WTC11 (cell line): ENCODE results near the gene EPSTI1. TPM values are rescaled to one million over a fixed set of nuclear protein-coding genes. Genes with fewer than 3 reads are reported as not detected.

Experiments
- ATAC-seq: fragments of 200-7000 bp; cut with Tn5 transposase; 2 replicates; pipeline ENCODE4 v1.10.0; 2021; ENCODE audit warnings: mild to moderate bottlenecking, moderate library complexity
- CTCF ChIA-PET: fragments of 300-600 bp; sonication (Branson Sonifier 250); formaldehyde crosslinking; loops from one replicate; lab custom pipeline; 2021; ENCODE audit warnings: antibody characterized with exemption; lab: Charles Lee
- POLR2A ChIA-PET: fragments of 350-600 bp; sonication (Branson Sonifier 250); formaldehyde crosslinking; loops from one replicate; lab custom pipeline; 2021; ENCODE audit warnings: antibody characterized with exemption; lab: Charles Lee
- DNase-seq: peaks from one replicate; pipeline ENCODE4 v3.0.0; 2021; ENCODE audit warnings: low spot score
- H3K27ac Mint-ChIP-seq: 2 replicates; pipeline ENCODE4 v1.8.0; 2021; ENCODE audit warnings: mixed read lengths
- H3K27me3 Mint-ChIP-seq: 2 replicates; pipeline ENCODE4 v1.8.0; 2021; ENCODE audit warnings: low read depth, mild to moderate bottlenecking, moderate library complexity, mixed read lengths
- H3K36me3 Mint-ChIP-seq: 2 replicates; pipeline ENCODE4 v1.8.0; 2021; ENCODE audit warnings: mixed read lengths
- H3K4me1 Mint-ChIP-seq: 2 replicates; pipeline ENCODE4 v1.8.0; 2022; ENCODE audit warnings: mixed read lengths
- H3K4me3 Mint-ChIP-seq: 2 replicates; pipeline ENCODE4 v1.8.0; 2021; ENCODE audit warnings: mild to moderate bottlenecking, moderate library complexity, mixed read lengths
- H3K9me3 Mint-ChIP-seq: 2 replicates; pipeline ENCODE4 v1.8.0; 2021; ENCODE audit warnings: mixed read lengths
- EMX1 ChIP-seq: fragments of 250-450 bp; sonication (Bioruptor Pico); IDR thresholded peaks from 2 replicates; pipeline ENCODE4 v1.8.0; 2021; ENCODE audit warnings: mild to moderate bottlenecking
- ESRRA ChIP-seq: sonication (generic); formaldehyde crosslinking; IDR thresholded peaks from 2 replicates; pipeline ENCODE4 v1.8.1; 2022; ENCODE audit warnings: mild to moderate bottlenecking, missing genetic modification reagents, borderline replicate concordance
- FOXP1 ChIP-seq: sonication (generic); formaldehyde crosslinking; IDR thresholded peaks from 2 replicates; pipeline ENCODE4 v1.8.0; 2022; ENCODE audit warnings: missing genetic modification reagents, mild to moderate bottlenecking, moderate library complexity, borderline replicate concordance
- GTF2I ChIP-seq: fragments of 250-450 bp; sonication (Bioruptor Pico); conservative IDR thresholded peaks from 2 replicates; pipeline ENCODE4 v1.4.0; 2021; ENCODE audit warnings: mild to moderate bottlenecking
- HMGA2 ChIP-seq: fragments of 250-450 bp; sonication (Bioruptor Pico); IDR thresholded peaks from 2 replicates; pipeline ENCODE4 v1.4.0; 2021; ENCODE audit warnings: mild to moderate bottlenecking, moderate library complexity
- IRF1 ChIP-seq: sonication (generic); formaldehyde crosslinking; IDR thresholded peaks from 2 replicates; pipeline ENCODE4 v1.8.0; 2023; ENCODE audit warnings: missing genetic modification reagents
- NFE2L1 ChIP-seq: sonication (generic); formaldehyde crosslinking; IDR thresholded peaks from 2 replicates; pipeline ENCODE4 v1.8.1; 2023; ENCODE audit warnings: missing genetic modification reagents
- NR1H2 ChIP-seq: sonication (generic); formaldehyde crosslinking; IDR thresholded peaks from 2 replicates; pipeline ENCODE4 v1.9.0; 2021; ENCODE audit warnings: mild to moderate bottlenecking, moderate library complexity, missing genetic modification reagents
- NR3C1 ChIP-seq: sonication (generic); formaldehyde crosslinking; conservative IDR thresholded peaks from 2 replicates; pipeline ENCODE4 v1.8.1; 2023; ENCODE audit warnings: low read depth, mild to moderate bottlenecking, missing genetic modification reagents
- OVOL2 ChIP-seq: fragments of 250-450 bp; sonication (Bioruptor Pico); IDR thresholded peaks from 2 replicates; pipeline ENCODE4 v1.9.0; 2021; ENCODE audit warnings: mild to moderate bottlenecking, borderline replicate concordance
- TEAD1 ChIP-seq: sonication (generic); formaldehyde crosslinking; IDR thresholded peaks from 2 replicates; pipeline ENCODE4 v1.8.0; 2022; ENCODE audit warnings: mild to moderate bottlenecking, missing genetic modification reagents
- ZBTB43 ChIP-seq: sonication (generic); formaldehyde crosslinking; IDR thresholded peaks from 2 replicates; pipeline ENCODE4 v1.8.1; 2023; ENCODE audit warnings: mild to moderate bottlenecking, missing genetic modification reagents
- ZNF121 ChIP-seq: sonication (generic); formaldehyde crosslinking; IDR thresholded peaks from 2 replicates; pipeline ENCODE4 v1.8.0; 2023; ENCODE audit warnings: missing genetic modification reagents
- ZNF232 ChIP-seq: sonication (generic); formaldehyde crosslinking; IDR thresholded peaks from 2 replicates; pipeline ENCODE4 v1.8.0; 2022; ENCODE audit warnings: mild to moderate bottlenecking, missing genetic modification reagents
- ZNF532 ChIP-seq: fragments of 250-450 bp; sonication (Bioruptor Pico); IDR thresholded peaks from 2 replicates; pipeline ENCODE4 v1.9.0; 2021; ENCODE audit warnings: mild to moderate bottlenecking, borderline replicate concordance
- total RNA-seq: library from RNA; stranded (reverse); gene quantifications from 3 replicates; pipeline ENCODE4 v1.2.3, GENCODE V29; 2021
- TF ChIP-seq, protein P1 (sequence below): sonication (generic); formaldehyde crosslinking; IDR thresholded peaks from 2 replicates; pipeline ENCODE4 v1.8.0; 2023; ENCODE audit warnings: mild to moderate bottlenecking, missing genetic modification reagents
- TF ChIP-seq, protein P2 (sequence below): fragments of 250-450 bp; sonication (Bioruptor Pico); IDR thresholded peaks from 2 replicates; pipeline ENCODE4 v1.9.0; 2021; ENCODE audit warnings: mild to moderate bottlenecking
- TF ChIP-seq, protein P3 (sequence below): fragments of 250-450 bp; sonication (Bioruptor Pico); IDR thresholded peaks from 2 replicates; pipeline ENCODE4 v1.9.0; 2021; ENCODE audit warnings: moderate library complexity, mild to moderate bottlenecking, inconsistent platforms, borderline replicate concordance
- TF ChIP-seq, protein P4 (sequence below): sonication (generic); formaldehyde crosslinking; IDR thresholded peaks from 2 replicates; pipeline ENCODE4 v1.8.1; 2022; ENCODE audit warnings: low read depth, missing genetic modification reagents, borderline replicate concordance

Gene EPSTI1
- total RNA-seq, 1 experiment from 2014 or later, result 2.1 TPM

GRCh38 chr13:42959615-42960014 is 32.4 kb downstream of the EPSTI1 start:
- H3K9me3 Mint-ChIP-seq, result peaks cover 15% of the 10 kb centered on the region
- H3K27ac Mint-ChIP-seq, result no peak overlapping the region
- TF ChIP-seq TEAD1 (CRISPR knock-in tag), result no peak
- no peak for TF ChIP-seq IRF1 (CRISPR knock-in tag)
- no peak for TF ChIP-seq EMX1 (CRISPR knock-in tag)
- no peak for TF ChIP-seq GTF2I
- TF ChIP-seq OVOL2 (CRISPR knock-in tag), result no peak
- no peak for TF ChIP-seq HMGA2 (CRISPR knock-in tag)
- no peak for TF ChIP-seq NR1H2
- no peak for TF ChIP-seq NFE2L1
- no peak for TF ChIP-seq ESRRA
- TF ChIP-seq, protein P1, sequence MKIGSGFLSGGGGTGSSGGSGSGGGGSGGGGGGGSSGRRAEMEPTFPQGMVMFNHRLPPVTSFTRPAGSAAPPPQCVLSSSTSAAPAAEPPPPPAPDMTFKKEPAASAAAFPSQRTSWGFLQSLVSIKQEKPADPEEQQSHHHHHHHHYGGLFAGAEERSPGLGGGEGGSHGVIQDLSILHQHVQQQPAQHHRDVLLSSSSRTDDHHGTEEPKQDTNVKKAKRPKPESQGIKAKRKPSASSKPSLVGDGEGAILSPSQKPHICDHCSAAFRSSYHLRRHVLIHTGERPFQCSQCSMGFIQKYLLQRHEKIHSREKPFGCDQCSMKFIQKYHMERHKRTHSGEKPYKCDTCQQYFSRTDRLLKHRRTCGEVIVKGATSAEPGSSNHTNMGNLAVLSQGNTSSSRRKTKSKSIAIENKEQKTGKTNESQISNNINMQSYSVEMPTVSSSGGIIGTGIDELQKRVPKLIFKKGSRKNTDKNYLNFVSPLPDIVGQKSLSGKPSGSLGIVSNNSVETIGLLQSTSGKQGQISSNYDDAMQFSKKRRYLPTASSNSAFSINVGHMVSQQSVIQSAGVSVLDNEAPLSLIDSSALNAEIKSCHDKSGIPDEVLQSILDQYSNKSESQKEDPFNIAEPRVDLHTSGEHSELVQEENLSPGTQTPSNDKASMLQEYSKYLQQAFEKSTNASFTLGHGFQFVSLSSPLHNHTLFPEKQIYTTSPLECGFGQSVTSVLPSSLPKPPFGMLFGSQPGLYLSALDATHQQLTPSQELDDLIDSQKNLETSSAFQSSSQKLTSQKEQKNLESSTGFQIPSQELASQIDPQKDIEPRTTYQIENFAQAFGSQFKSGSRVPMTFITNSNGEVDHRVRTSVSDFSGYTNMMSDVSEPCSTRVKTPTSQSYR, result no peak
- TF ChIP-seq NR3C1 (CRISPR knock-in tag), result no peak
- TF ChIP-seq, protein P2, sequence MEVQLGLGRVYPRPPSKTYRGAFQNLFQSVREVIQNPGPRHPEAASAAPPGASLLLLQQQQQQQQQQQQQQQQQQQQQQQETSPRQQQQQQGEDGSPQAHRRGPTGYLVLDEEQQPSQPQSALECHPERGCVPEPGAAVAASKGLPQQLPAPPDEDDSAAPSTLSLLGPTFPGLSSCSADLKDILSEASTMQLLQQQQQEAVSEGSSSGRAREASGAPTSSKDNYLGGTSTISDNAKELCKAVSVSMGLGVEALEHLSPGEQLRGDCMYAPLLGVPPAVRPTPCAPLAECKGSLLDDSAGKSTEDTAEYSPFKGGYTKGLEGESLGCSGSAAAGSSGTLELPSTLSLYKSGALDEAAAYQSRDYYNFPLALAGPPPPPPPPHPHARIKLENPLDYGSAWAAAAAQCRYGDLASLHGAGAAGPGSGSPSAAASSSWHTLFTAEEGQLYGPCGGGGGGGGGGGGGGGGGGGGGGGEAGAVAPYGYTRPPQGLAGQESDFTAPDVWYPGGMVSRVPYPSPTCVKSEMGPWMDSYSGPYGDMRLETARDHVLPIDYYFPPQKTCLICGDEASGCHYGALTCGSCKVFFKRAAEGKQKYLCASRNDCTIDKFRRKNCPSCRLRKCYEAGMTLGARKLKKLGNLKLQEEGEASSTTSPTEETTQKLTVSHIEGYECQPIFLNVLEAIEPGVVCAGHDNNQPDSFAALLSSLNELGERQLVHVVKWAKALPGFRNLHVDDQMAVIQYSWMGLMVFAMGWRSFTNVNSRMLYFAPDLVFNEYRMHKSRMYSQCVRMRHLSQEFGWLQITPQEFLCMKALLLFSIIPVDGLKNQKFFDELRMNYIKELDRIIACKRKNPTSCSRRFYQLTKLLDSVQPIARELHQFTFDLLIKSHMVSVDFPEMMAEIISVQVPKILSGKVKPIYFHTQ (CRISPR knock-in tag), result no peak
- TF ChIP-seq, protein P3, sequence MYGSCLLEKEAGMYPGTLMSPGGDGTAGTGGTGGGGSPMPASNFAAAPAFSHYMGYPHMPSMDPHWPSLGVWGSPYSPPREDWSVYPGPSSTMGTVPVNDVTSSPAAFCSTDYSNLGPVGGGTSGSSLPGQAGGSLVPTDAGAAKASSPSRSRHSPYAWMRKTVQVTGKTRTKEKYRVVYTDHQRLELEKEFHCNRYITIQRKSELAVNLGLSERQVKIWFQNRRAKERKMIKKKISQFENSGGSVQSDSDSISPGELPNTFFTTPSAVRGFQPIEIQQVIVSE (CRISPR knock-in tag), result no peak
- TF ChIP-seq FOXP1 (CRISPR knock-in tag), result no peak
- TF ChIP-seq, protein P4, sequence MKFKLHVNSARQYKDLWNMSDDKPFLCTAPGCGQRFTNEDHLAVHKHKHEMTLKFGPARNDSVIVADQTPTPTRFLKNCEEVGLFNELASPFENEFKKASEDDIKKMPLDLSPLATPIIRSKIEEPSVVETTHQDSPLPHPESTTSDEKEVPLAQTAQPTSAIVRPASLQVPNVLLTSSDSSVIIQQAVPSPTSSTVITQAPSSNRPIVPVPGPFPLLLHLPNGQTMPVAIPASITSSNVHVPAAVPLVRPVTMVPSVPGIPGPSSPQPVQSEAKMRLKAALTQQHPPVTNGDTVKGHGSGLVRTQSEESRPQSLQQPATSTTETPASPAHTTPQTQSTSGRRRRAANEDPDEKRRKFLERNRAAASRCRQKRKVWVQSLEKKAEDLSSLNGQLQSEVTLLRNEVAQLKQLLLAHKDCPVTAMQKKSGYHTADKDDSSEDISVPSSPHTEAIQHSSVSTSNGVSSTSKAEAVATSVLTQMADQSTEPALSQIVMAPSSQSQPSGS (CRISPR knock-in tag), result no peak
- TF ChIP-seq ZBTB43 (CRISPR knock-in tag), result no peak
- no peak for TF ChIP-seq ZNF232 (CRISPR knock-in tag)
- TF ChIP-seq ZNF121 (CRISPR knock-in tag), result no peak
- TF ChIP-seq ZNF532 (CRISPR knock-in tag), result no peak
- TF ChIP-seq, all 79 proteins: peak for 0
- ATAC-seq (no peak), DNase-seq (no peak)
- Mint-ChIP-seq H3K4me1 (peaks cover 22% of the 10 kb centered on the region), H3K27me3 (no peaks in the 10 kb centered on the region; the same call in 1 of the 2 replicates), H3K36me3 (no peaks in the 10 kb centered on the region), H3K4me3 (no peak overlapping the region)
- ChIA-PET CTCF (no interaction called here), POLR2A (no interaction called here)
